ELR (cell line): Measurements from ENCODE around the gene FRMD4A.
"Not testable (repeated sequence)": the region's sequence is repeated elsewhere in the genome, so short reads cannot be mapped to it uniquely, and the experiment has no call there.

ENCODE experiments used
- DNase-seq: peaks from one replicate; pipeline ENCODE4 v3.0.0-alpha.2; 2015; ENCODE audit warnings: low read depth

Gene FRMD4A

GRCh38 chr10:13883636-13884444 lies 446.9 kb downstream of the FRMD4A start:
- no peak for DNase-seq

GRCh38 chr10:13882119-13882711 lies 448.5 kb downstream of the FRMD4A start:
- DNase-seq: peak; percentile 100

DNA sequence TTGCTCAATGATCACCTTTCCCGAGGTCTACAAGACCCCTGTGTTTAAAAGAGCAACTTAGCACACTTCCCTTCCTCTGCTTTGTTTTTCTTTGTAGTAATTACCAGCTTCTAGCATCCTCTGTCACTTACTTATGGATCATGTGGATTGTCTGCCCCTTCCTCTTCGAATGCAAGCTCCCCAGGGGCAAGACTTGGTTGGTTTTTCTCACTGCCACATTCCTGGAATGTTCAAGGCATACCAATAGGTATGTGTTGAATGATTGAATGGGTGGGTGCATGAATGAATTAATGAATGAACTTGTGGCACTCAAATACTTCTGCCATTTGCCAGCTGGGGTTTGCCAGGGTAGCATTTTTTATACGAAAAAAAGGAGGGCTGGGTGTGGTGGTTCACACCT lies 450.0 kb downstream of the FRMD4A start:
- no peak for DNase-seq

DNA sequence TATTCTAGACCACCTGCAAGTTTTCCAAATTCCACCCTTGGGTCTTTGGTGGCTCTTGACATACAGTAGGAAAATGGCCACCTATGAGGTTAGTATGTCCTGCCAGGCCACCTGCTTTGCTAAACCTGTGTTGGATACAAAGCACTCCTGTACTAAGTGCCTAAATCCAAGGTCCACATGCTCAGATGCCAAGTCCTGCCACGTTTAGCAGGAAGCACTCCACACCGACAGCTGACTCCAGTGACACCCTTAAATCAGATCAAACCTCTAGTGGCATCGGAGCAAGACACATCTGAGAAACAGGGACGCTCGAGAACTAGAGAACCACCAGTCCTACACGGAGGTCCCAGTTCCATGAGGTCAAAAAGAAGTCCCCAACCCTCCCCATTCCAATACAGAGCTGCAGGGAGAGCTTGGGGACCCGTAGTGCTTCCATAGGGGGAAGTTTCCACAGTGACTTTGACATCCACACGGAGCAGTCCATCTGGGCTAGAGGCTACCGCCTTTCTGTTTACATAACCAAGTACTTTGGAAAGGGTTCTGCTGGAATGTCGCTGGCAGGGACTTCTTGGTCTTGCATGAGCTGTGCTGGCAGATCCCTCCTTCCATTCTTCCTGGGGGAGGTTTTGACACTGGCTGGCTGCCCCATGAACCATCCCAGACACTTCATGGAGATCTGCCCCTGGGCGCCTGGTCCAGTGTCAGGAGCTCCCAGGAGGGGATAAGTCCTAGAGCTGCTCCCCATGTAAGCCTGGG lies 453.4 kb downstream of the FRMD4A start:
- DNase-seq: no peak

- no peak for DNase-seq
Observed at GRCh38 chr10:13873196-13873595, 457.5 kb downstream of the FRMD4A start.

DNA sequence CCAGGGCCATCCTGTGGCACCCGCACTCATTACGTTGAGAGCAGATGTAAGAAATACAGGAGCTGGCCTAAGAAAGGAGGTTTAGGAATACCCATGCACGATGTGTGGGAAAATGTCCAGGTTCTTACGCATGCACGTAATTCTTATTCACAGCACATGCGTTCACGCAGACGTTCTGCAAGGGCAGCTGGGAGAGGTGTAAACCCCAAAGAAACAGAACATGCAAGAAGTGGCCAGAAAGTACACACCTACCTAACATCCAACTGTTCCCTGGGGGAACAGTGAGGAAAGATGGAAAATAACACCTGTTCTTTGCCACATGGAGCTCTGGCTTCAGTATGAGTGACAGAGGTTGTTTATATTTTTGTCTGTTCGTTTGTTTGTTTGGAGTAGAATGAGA lies 458.3 kb downstream of the FRMD4A start:
- no peak for DNase-seq

DNA sequence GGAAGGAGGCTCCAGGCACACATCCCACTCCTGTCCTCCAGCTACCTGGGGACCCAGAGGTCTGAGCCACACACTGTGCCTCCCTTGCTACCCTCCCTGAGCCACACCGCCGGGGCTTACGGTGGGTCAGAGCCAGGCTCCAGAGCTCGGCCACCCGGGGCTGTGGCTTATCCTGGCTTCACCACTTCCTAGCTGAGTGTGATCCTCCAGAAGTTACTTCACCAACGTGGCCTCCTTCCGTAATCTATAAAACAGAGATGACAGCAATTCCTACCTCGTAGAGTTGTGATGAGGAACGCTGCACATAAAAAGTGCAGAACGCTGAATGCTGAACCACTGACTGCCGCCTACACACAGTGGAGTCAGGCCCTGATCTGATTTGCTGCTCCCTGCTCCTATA lies 458.9 kb downstream of the FRMD4A start:
- no peak for DNase-seq

GRCh38 chr10:13871011-13871410 lies 459.7 kb downstream of the FRMD4A start:
- DNase-seq: no peak

- no peak for DNase-seq
Observed at GRCh38 chr10:13869295-13869664, 461.4 kb downstream of the FRMD4A start.

DNA sequence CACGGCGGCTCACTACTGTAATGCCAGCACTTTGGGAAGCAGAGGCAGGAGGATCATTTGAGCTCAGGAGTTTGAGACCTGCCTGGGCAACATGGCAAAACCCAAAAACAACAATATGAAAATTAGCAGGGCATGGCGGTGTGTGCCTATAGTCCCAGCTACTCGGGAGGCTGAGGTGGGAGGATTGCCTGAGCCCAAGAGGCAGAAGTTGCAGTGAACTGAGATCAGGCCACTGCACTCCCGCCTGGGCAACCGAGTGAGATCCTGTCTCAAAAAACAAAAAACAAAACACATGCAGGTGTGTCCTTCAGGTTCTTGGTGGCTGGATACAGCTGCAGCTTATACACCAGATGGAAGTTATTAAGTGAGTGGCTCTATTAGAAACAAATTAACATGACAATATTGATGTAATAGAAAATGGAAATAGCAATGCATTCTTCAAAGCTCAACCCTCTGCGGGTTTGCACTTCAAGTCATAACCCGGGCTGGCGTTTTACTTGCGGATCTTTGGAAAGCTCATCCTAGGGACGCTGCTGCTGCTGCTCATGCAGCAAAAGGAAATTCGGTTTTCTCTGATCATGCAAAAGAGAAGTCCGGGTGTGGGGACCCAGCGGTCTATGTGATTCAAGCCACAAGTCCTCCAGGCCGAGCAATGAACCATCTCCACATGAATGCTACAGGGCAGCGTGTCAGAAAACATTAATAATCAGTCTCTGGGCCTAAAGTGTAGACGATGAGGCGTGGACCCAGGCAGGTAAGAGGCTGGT lies 462.0 kb downstream of the FRMD4A start:
- no peak for DNase-seq

GRCh38 chr10:13867822-13868221 lies 462.9 kb downstream of the FRMD4A start:
- no peak for DNase-seq

GRCh38 chr10:13865758-13866491 lies 464.8 kb downstream of the FRMD4A start:
- DNase-seq: peak; percentile 97

DNA sequence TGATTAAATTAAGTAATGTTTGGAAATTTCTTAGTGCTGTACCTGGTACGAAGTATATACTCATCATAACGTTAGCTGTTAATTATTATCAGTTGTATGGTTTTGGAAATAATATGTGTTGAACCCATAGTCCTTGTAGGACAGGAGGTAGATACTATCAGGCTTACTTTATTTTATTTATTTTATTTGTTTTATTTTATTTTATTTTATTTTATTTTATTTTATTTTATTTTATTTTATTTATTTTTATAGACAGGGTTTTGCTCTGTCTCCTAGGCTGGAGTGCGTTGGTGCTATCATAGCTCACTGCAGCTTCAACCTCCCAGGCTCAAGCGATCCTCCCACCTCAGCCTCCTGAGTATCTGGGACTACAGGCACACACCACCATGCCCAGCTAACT lies 465.5 kb downstream of the FRMD4A start:
- not testable (repeated sequence) for DNase-seq

- no peak for DNase-seq
Observed at GRCh38 chr10:13862546-13863233, 468.0 kb downstream of the FRMD4A start.

- no peak for DNase-seq
Observed at GRCh38 chr10:13860886-13861285, 469.8 kb downstream of the FRMD4A start.

GRCh38 chr10:13859979-13860654 lies 470.6 kb downstream of the FRMD4A start:
- DNase-seq: peak; percentile 51

DNA sequence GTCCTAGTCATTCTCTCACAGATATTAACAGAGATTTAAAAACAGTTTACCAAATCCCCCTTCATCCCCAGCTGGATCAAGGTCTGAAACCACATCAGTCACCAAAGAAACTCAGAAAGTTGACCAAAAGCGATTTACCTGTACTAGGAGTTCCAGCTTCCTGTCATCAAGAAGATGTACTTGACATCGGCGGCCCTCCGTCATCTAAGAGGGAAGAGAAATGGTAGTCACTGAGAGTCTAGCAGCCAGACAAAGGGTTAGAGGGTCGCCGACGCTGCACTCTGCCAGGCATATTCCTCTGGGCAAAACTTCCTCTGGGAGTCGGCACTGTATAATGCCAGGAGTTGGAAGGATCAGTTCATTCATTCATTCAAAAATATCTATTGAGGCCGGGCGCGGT lies 472.0 kb downstream of the FRMD4A start:
- no peak for DNase-seq

GRCh38 chr10:13857451-13857850 lies 473.3 kb downstream of the FRMD4A start:
- no peak for DNase-seq

- peak; percentile 16 for DNase-seq
Observed at GRCh38 chr10:13853854-13854253, 476.9 kb downstream of the FRMD4A start.

- no peak for DNase-seq
Observed at GRCh38 chr10:13852872-13853271, 477.9 kb downstream of the FRMD4A start.
